PC-3 (cell line): Measurements from ENCODE around the gene MGST3. TPM values are rescaled to one million over a fixed set of nuclear protein-coding genes. Genes with fewer than 3 reads are reported as not detected.

Experiments
- ATAC-seq: fragments of 200-7000 bp; cut with Tn5 transposase; 2 replicates; pipeline ENCODE4 v1.9.1; 2020; ENCODE audit warnings: mild to moderate bottlenecking, moderate library complexity
- BruUV-seq: library from RNA; stranded (reverse); fragments of 400-500 nt; replicated peaks from 2 replicates; lab custom pipeline; 2021; lab: Mats Ljungman, UMichigan
- CTCF ChIA-PET: fragments of 300-600 bp; sonication (Branson Sonifier 250); formaldehyde crosslinking; loops from one replicate; lab custom pipeline; 2022; ENCODE audit warnings: antibody characterized with exemption; lab: Charles Lee
- POLR2A ChIA-PET: fragments of 300-600 bp; sonication (Branson Sonifier 250); formaldehyde crosslinking; loops from one replicate; lab custom pipeline; 2022; ENCODE audit warnings: antibody characterized with exemption; ENCODE audit not compliant: unreplicated experiment; lab: Charles Lee
- DNase-seq: peaks from one replicate; pipeline ENCODE4 v3.0.0-alpha.2; 2015
- H2AFZ ChIP-seq: fragments of 300-600 bp; sonication (generic); 2 replicates; pipeline ENCODE4 v1.6.0; 2016; ENCODE audit warnings: antibody characterized with exemption, low read length
- H3F3A ChIP-seq: fragments of 300-600 bp; sonication (generic); one replicate; pipeline ENCODE4 v1.6.0; 2017; ENCODE audit warnings: antibody characterized with exemption, low read length, control low read depth, mild to moderate bottlenecking; ENCODE audit not compliant: unreplicated experiment
- H3K27ac ChIP-seq: fragments of 300-600 bp; sonication (generic); 2 replicates; pipeline ENCODE4 v1.5.1; 2016; ENCODE audit warnings: mild to moderate bottlenecking, low read length
- H3K27me3 ChIP-seq: fragments of 300-600 bp; sonication (generic); 2 replicates; pipeline ENCODE4 v1.6.1; 2016; ENCODE audit warnings: low read length, mixed read lengths
- H3K36me3 ChIP-seq: fragments of 300-600 bp; sonication (generic); 2 replicates; pipeline ENCODE4 v1.6.1; 2016; ENCODE audit warnings: low read depth, mixed run types, low read length, mixed read lengths
- H3K4me1 ChIP-seq: fragments of 300-600 bp; sonication (generic); 2 replicates; pipeline ENCODE4 v1.5.1; 2016; ENCODE audit warnings: low read length; ENCODE audit not compliant: insufficient read depth
- H3K4me2 ChIP-seq: fragments of 300-600 bp; sonication (generic); 2 replicates; pipeline ENCODE4 v1.6.0; 2016; ENCODE audit warnings: low read length
- H3K4me3 ChIP-seq: fragments of 300-600 bp; sonication (generic); 2 replicates; pipeline ENCODE4 v1.5.1; 2016; ENCODE audit warnings: mild to moderate bottlenecking, low read length, mixed read lengths
- H3K79me2 ChIP-seq: fragments of 300-600 bp; sonication (generic); 2 replicates; pipeline ENCODE4 v1.6.1; 2017; ENCODE audit warnings: low read length, mixed read lengths
- H3K9ac ChIP-seq: fragments of 300-600 bp; sonication (generic); 2 replicates; pipeline ENCODE4 v1.6.0; 2016; ENCODE audit warnings: mild to moderate bottlenecking, low read length
- H3K9me2 ChIP-seq: fragments of 300-600 bp; sonication (generic); replicated peaks from 2 replicates; pipeline ENCODE4 v1.6.1; 2016; ENCODE audit warnings: mixed run types, low read length, mixed read lengths
- H3K9me3 ChIP-seq: fragments of 300-600 bp; sonication (generic); 2 replicates; pipeline ENCODE4 v1.6.1; 2016; ENCODE audit warnings: low read length, mixed read lengths
- H4K20me1 ChIP-seq: fragments of 300-600 bp; sonication (generic); 2 replicates; pipeline ENCODE4 v1.6.1; 2016; ENCODE audit warnings: low read length, mixed read lengths
- CTCF ChIP-seq: fragments of 300-600 bp; sonication (generic); conservative IDR thresholded peaks from 2 replicates; pipeline ENCODE4 v1.5.1; 2017; ENCODE audit warnings: antibody characterized with exemption, low read depth, mild to moderate bottlenecking, low read length
- EZH2 ChIP-seq: fragments of 300-600 bp; sonication (generic); IDR thresholded peaks from one replicate; pipeline ENCODE4 v1.6.1; 2017; ENCODE audit warnings: antibody characterized with exemption, mild to moderate bottlenecking, low read length; ENCODE audit not compliant: unreplicated experiment
- EZH2phosphoT487 ChIP-seq: fragments of 300-600 bp; sonication (generic); IDR thresholded peaks from 2 replicates; pipeline ENCODE4 v1.6.1; 2018; ENCODE audit warnings: mild to moderate bottlenecking, antibody characterized with exemption, low read length, borderline replicate concordance
- intact Hi-C: fragments of 100-400 bp; cut with micrococcal nuclease; formaldehyde crosslinking; loops from 2 replicates; pipeline ENCODE4 v1.9.0; 2023
- total RNA-seq: library from RNA; depleted of rRNA; stranded (reverse); fragments of >200 nt; gene quantifications from 2 replicates; pipeline ENCODE4 v1.2.3, GENCODE V29; 2014

The MGST3 gene
- total RNA-seq, 1 experiment from 2014 or later: 168 TPM

- no peak overlapping the region for H3K4me3 ChIP-seq
- BruUV-seq: no TSS peak
- no peak for TF ChIP-seq EZH2phosphoT487
- TF ChIP-seq EZH2: no peak
- TF ChIP-seq CTCF: no peak
- H2AFZ ChIP-seq: no peak overlapping the region
- H3K27me3 ChIP-seq: no peaks in the 10 kb centered on the region
- ChIA-PET POLR2A (no interaction called here), CTCF (no interaction called here)
- no peak overlapping the region for H3K9ac ChIP-seq
- no peak overlapping the region for H3K27ac ChIP-seq
- no peaks in the 10 kb centered on the region for H3K9me2 ChIP-seq
- H3K9me3 ChIP-seq: no peaks in the 10 kb centered on the region
- no peaks in the 10 kb centered on the region for H3F3A ChIP-seq
- no peak for DNase-seq
- H4K20me1 ChIP-seq: no peaks in the 10 kb centered on the region
- ATAC-seq: no peak
- H3K79me2 ChIP-seq: no peaks in the 10 kb centered on the region
- intact Hi-C loops: no loop called here
- no peak overlapping the region for H3K4me2 ChIP-seq
- no peaks in the 10 kb centered on the region for H3K4me1 ChIP-seq
- peaks cover 33% of the 10 kb centered on the region for H3K36me3 ChIP-seq
These were observed 30.7 kb downstream of the MGST3 start for GRCh38 chr1:165661703-165662102.

GRCh38 chr1:165662186-165662585 is 31.2 kb downstream of the MGST3 start:
- H3F3A ChIP-seq: no peaks in the 10 kb centered on the region
- H3K27me3 ChIP-seq: no peaks in the 10 kb centered on the region
- no peak overlapping the region for H2AFZ ChIP-seq
- no peak overlapping the region for H3K4me3 ChIP-seq
- BruUV-seq: no TSS peak
- H3K36me3 ChIP-seq: peaks cover 38% of the 10 kb centered on the region
- H3K4me1 ChIP-seq: no peaks in the 10 kb centered on the region
- no peak for DNase-seq
- H3K9me3 ChIP-seq: no peaks in the 10 kb centered on the region
- intact Hi-C loops: no loop called here
- no peak overlapping the region for H3K9ac ChIP-seq
- no peak overlapping the region for H3K4me2 ChIP-seq
- ATAC-seq: no peak
- no peaks in the 10 kb centered on the region for H3K79me2 ChIP-seq
- CTCF ChIA-PET: no interaction called here
- TF ChIP-seq EZH2phosphoT487: no peak
- TF ChIP-seq CTCF: no peak
- no peak for TF ChIP-seq EZH2
- POLR2A ChIA-PET: interaction anchor here (0.7 kb wide), 1 partner anchor 221 kb away, joined by 4 read pairs; no protein-coding TSS in a partner anchor
- H3K9me2 ChIP-seq: no peaks in the 10 kb centered on the region
- no peak overlapping the region for H3K27ac ChIP-seq
- H4K20me1 ChIP-seq: no peaks in the 10 kb centered on the region

GRCh38 chr1:165666152-165666825 is 35.3 kb downstream of the MGST3 start:
- H3K27me3 ChIP-seq: no peaks in the 10 kb centered on the region
- no TSS peak for BruUV-seq
- no peak overlapping the region for H3K9ac ChIP-seq
- intact Hi-C loops: no loop called here
- no peak for ATAC-seq
- DNase-seq: no peak
- no peak overlapping the region for H2AFZ ChIP-seq
- no peaks in the 10 kb centered on the region for H3K4me1 ChIP-seq
- ChIA-PET CTCF (no interaction called here), POLR2A (interaction anchor here (0.5 kb wide), 1 partner anchor 60 kb away, joined by 3 read pairs; no protein-coding TSS in a partner anchor)
- no peaks in the 10 kb centered on the region for H3K79me2 ChIP-seq
- H3K9me3 ChIP-seq: no peaks in the 10 kb centered on the region
- no peak overlapping the region for H3K4me2 ChIP-seq
- no peaks in the 10 kb centered on the region for H4K20me1 ChIP-seq
- no peak overlapping the region for H3K27ac ChIP-seq
- TF ChIP-seq CTCF: no peak
- no peak for TF ChIP-seq EZH2phosphoT487
- no peak for TF ChIP-seq EZH2
- peaks cover 47% of the 10 kb centered on the region for H3K36me3 ChIP-seq
- H3K9me2 ChIP-seq: no peaks in the 10 kb centered on the region
- no peak overlapping the region for H3K4me3 ChIP-seq
- H3F3A ChIP-seq: no peaks in the 10 kb centered on the region
